Activated CD4-positive, alpha-beta T cell treated with anti-CD3 and anti-CD28 coated beads, Interleukin-2, amount 50 U/mL, for 48 hours (primary cell): ENCODE results near the gene PEG3.

Experiments used
- DNase-seq, 2 experiments: peaks; one replicate each; pipeline ENCODE4 v3.0.0-alpha.2; 2020

The PEG3 gene

DNA sequence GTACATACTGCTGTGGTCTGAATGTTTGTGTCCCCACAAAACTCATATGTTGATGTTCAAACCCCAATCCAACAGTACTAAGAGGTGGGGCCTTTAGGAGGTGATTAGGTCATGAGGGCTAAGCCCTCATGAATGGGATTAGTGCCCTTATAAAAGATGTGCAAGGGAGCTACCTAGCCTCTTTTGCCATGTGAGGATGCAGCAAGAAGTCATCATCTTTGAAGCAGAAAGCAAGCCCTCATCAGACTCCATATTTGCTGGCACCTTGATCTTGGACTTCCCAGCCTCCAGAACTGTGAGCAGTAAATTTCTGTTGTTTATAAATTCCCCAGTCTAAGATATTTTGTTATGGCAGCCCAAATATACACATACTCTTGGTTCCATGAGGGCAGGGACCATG, 33.9 kb downstream of the PEG3 start:
- no peak for DNase-seq
